WTC11 (cell line): ENCODE data around the gene PABPC5. TPM values are rescaled to one million over a fixed set of nuclear protein-coding genes. Genes with fewer than 3 reads are reported as not detected.
A peak's percentile ranks its signal among the peaks of the same experiment; 100 is the strongest.

Experiments
- ATAC-seq: fragments of 200-7000 bp; cut with Tn5 transposase; 2 replicates; pipeline ENCODE4 v1.10.0; 2021; ENCODE audit warnings: mild to moderate bottlenecking, moderate library complexity
- CTCF ChIA-PET: fragments of 300-600 bp; sonication (Branson Sonifier 250); formaldehyde crosslinking; loops from one replicate; lab custom pipeline; 2021; ENCODE audit warnings: antibody characterized with exemption; lab: Charles Lee
- POLR2A ChIA-PET: fragments of 350-600 bp; sonication (Branson Sonifier 250); formaldehyde crosslinking; loops from one replicate; lab custom pipeline; 2021; ENCODE audit warnings: antibody characterized with exemption; lab: Charles Lee
- DNase-seq: peaks from one replicate; pipeline ENCODE4 v3.0.0; 2021; ENCODE audit warnings: low spot score
- H3K27ac Mint-ChIP-seq: 2 replicates; pipeline ENCODE4 v1.8.0; 2021; ENCODE audit warnings: mixed read lengths
- H3K27me3 Mint-ChIP-seq: 2 replicates; pipeline ENCODE4 v1.8.0; 2021; ENCODE audit warnings: low read depth, mild to moderate bottlenecking, moderate library complexity, mixed read lengths
- H3K36me3 Mint-ChIP-seq: 2 replicates; pipeline ENCODE4 v1.8.0; 2021; ENCODE audit warnings: mixed read lengths
- H3K4me1 Mint-ChIP-seq: 2 replicates; pipeline ENCODE4 v1.8.0; 2022; ENCODE audit warnings: mixed read lengths
- H3K4me3 Mint-ChIP-seq: 2 replicates; pipeline ENCODE4 v1.8.0; 2021; ENCODE audit warnings: mild to moderate bottlenecking, moderate library complexity, mixed read lengths
- H3K9me3 Mint-ChIP-seq: 2 replicates; pipeline ENCODE4 v1.8.0; 2021; ENCODE audit warnings: mixed read lengths
- ATF6 ChIP-seq: sonication (generic); formaldehyde crosslinking; IDR thresholded peaks from 2 replicates; pipeline ENCODE4 v1.8.1; 2023; ENCODE audit warnings: mild to moderate bottlenecking, missing genetic modification reagents
- CREB1 ChIP-seq: sonication (generic); formaldehyde crosslinking; IDR thresholded peaks from 2 replicates; pipeline ENCODE4 v1.8.0; 2023; ENCODE audit warnings: mild to moderate bottlenecking, missing genetic modification reagents
- IRF1 ChIP-seq: sonication (generic); formaldehyde crosslinking; IDR thresholded peaks from 2 replicates; pipeline ENCODE4 v1.8.0; 2023; ENCODE audit warnings: missing genetic modification reagents
- KAT7 ChIP-seq: sonication (generic); formaldehyde crosslinking; IDR thresholded peaks from 2 replicates; pipeline ENCODE4 v1.8.1; 2023; ENCODE audit warnings: missing genetic modification reagents, mild to moderate bottlenecking, borderline replicate concordance
- MYBL2 ChIP-seq: sonication (generic); formaldehyde crosslinking; IDR thresholded peaks from 2 replicates; pipeline ENCODE4 v1.8.1; 2023; ENCODE audit warnings: mild to moderate bottlenecking, moderate library complexity, missing genetic modification reagents
- NFATC4 ChIP-seq: fragments of 250-450 bp; sonication (Bioruptor Pico); IDR thresholded peaks from 2 replicates; pipeline ENCODE4 v1.9.0; 2021; ENCODE audit warnings: mild to moderate bottlenecking
- NR3C1 ChIP-seq: sonication (generic); formaldehyde crosslinking; conservative IDR thresholded peaks from 2 replicates; pipeline ENCODE4 v1.8.1; 2023; ENCODE audit warnings: low read depth, mild to moderate bottlenecking, missing genetic modification reagents
- USF1 ChIP-seq: sonication (generic); formaldehyde crosslinking; IDR thresholded peaks from 2 replicates; pipeline ENCODE4 v1.8.0; 2022; ENCODE audit warnings: mild to moderate bottlenecking, missing genetic modification reagents
- ZMAT4 ChIP-seq: fragments of 250-450 bp; sonication (Bioruptor Pico); IDR thresholded peaks from 2 replicates; pipeline ENCODE4 v1.9.0; 2021; ENCODE audit warnings: mild to moderate bottlenecking
- ZNF317 ChIP-seq: sonication (generic); formaldehyde crosslinking; IDR thresholded peaks from 2 replicates; pipeline ENCODE4 v1.8.1; 2023; ENCODE audit warnings: low read depth, mild to moderate bottlenecking, moderate library complexity, missing genetic modification reagents, borderline replicate concordance
- total RNA-seq: library from RNA; stranded (reverse); gene quantifications from 3 replicates; pipeline ENCODE4 v1.2.3, GENCODE V29; 2021
- TF ChIP-seq, protein P1 (sequence below): sonication (generic); formaldehyde crosslinking; IDR thresholded peaks from 2 replicates; pipeline ENCODE4 v1.8.1; 2023; ENCODE audit warnings: mild to moderate bottlenecking, missing genetic modification reagents

PABPC5 gene
- total RNA-seq, 1 experiment from 2014 or later: 1.2 TPM

GRCh38 chrX:91435395-91435794 lies 756 bp downstream of the PABPC5 start:
- Mint-ChIP-seq H3K9me3 (no peaks in the 10 kb centered on the region), H3K4me1 (no peaks in the 10 kb centered on the region; the same call in 1 of the 2 replicates), H3K36me3 (no peaks in the 10 kb centered on the region), H3K4me3 (peak overlapping the region; percentile 76), H3K27me3 (peaks cover 3% of the 10 kb centered on the region; the same call in 1 of the 2 replicates), H3K27ac (no peak overlapping the region)
- ChIA-PET CTCF (no interaction called here), POLR2A (no interaction called here)
- ATAC-seq (no peak), DNase-seq (no peak)
- TF ChIP-seq ZMAT4 (CRISPR knock-in tag) (no peak), ZNF317 (no peak), NR3C1 (CRISPR knock-in tag) (no peak), USF1 (CRISPR knock-in tag) (no peak), IRF1 (CRISPR knock-in tag) (no peak), ATF6 (no peak), MYBL2 (CRISPR knock-in tag) (no peak), KAT7 (CRISPR knock-in tag) (no peak), NFATC4 (CRISPR knock-in tag) (no peak), CREB1 (no peak)
- TF ChIP-seq, protein P1, sequence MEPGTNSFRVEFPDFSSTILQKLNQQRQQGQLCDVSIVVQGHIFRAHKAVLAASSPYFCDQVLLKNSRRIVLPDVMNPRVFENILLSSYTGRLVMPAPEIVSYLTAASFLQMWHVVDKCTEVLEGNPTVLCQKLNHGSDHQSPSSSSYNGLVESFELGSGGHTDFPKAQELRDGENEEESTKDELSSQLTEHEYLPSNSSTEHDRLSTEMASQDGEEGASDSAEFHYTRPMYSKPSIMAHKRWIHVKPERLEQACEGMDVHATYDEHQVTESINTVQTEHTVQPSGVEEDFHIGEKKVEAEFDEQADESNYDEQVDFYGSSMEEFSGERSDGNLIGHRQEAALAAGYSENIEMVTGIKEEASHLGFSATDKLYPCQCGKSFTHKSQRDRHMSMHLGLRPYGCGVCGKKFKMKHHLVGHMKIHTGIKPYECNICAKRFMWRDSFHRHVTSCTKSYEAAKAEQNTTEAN (CRISPR knock-in tag): no peak
